Adrenal gland (tissue), 12 donors: Measurements from ENCODE around the gene CRAT. TPM values are rescaled to one million over a fixed set of nuclear protein-coding genes. Genes with fewer than 3 reads are reported as not detected.

Source experiments
- DNase-seq, 7 donors: peaks; one replicate each; pipeline ENCODE4 v3.0.0-alpha.2; 2019 to 2020
- H3K27ac ChIP-seq, 5 donors: fragments of 200-600 bp; sonication (generic) in 4 of 5; 1 replicate in 3 of 5; 2 replicates in 2 of 5; pipeline versions ENCODE4 v1.5.1 to v1.8.0; 2016 to 2020; ENCODE audit warnings: mild to moderate bottlenecking in 1 of 5
- H3K27me3 ChIP-seq: fragments of 200-600 bp; 2 replicates; pipeline ENCODE4 v1.8.0; 2021
- H3K36me3 ChIP-seq, 2 donors: fragments of 200-600 bp; replicated peaks in 1 of 2; 1 replicate in 1 of 2; 2 replicates in 1 of 2; pipeline versions ENCODE4 v1.5.1 to v1.8.0; 2018 to 2022
- H3K4me1 ChIP-seq, 2 donors: fragments of 200-600 bp; replicated peaks in 1 of 2; 1 replicate in 1 of 2; 2 replicates in 1 of 2; pipeline versions ENCODE4 v1.5.1 to v1.8.0; 2018 to 2021
- H3K4me3 ChIP-seq, 4 donors: fragments of 200-600 bp; sonication (generic) in 3 of 4; one replicate each; pipeline ENCODE4 v1.5.1; 2016 to 2018
- H3K9me3 ChIP-seq, 3 donors: fragments of 200-600 bp; sonication (generic) in 1 of 3; replicated peaks in 1 of 3; 1 replicate in 2 of 3; 2 replicates in 1 of 3; pipeline versions ENCODE4 v1.5.1 to v1.8.0; 2016 to 2021
- CTCF ChIP-seq, 6 experiments: fragments of 450-650 bp in 4 of 6; fragments of 200-600 bp in 2 of 6; sonication (generic) in 1 of 6; IDR thresholded peaks; 1 replicate in 5 of 6; 2 replicates in 1 of 6; pipeline versions ENCODE4 v1.5.1 to v1.8.0; 2016 to 2021; ENCODE audit warnings: antibody characterized with exemption in 6 of 6, mild to moderate bottlenecking in 2 of 6, moderate library complexity in 1 of 6
- POLR2A ChIP-seq, 2 donors: fragments of 450-650 bp; IDR thresholded peaks; one replicate each; pipeline ENCODE4 v1.6.1; 2017; ENCODE audit warnings: antibody characterized with exemption in 2 of 2, mild to moderate bottlenecking in 2 of 2, moderate library complexity in 1 of 2
- WGBS, 4 donors: extraction: QIAGEN DNeasy Blood & Tissue Kit in 2 of 4; methylation state at CpG; one replicate each; pipeline versions ENCODE4 v1.1.5 to v1.1.7; 2013 to 2017; 5-methylcytosine and 5-hydroxymethylcytosine counted together
- intact Hi-C, 2 donors: fragments of 100-400 bp; cut with DNase I; formaldehyde crosslinking; loops; one replicate each; pipeline versions ENCODE4 v1.14.1 to v1.15.0; 2022 to 2023
- polyA plus RNA-seq, 3 donors: library from polyadenylated mRNA; stranded (reverse); fragments of 200-250 nt in 2 of 3; fragments of 350-450 nt in 1 of 3; fragmentation: Illumina TruSeq in 1 of 3; extraction: RNeasy Lipid Tissue Mini Kit (QIAGEN cat#74804) in 1 of 3; gene quantifications; one replicate each; pipeline ENCODE4 v1.2.3, GENCODE V29; 2013 to 2014
- total RNA-seq, 9 donors: library from RNA; depleted of rRNA in 4 of 9; stranded (reverse); fragments of >200 nt in 4 of 9; fragments of 120-200 nt in 1 of 9; fragmentation: NEBNext Ultra II Directional in 1 of 9; extraction: Animal tissue kit (Norgen Biotek cat#: 25700) in 1 of 9; gene quantifications; one replicate each; pipeline versions ENCODE4 v1.1.0 to v1.2.4, GENCODE V29; 2013 to 2023
- donor health status: healthy with polysubstance abuse.
- donor health status: Bipolar disorder and iron deficiency.
- donor health status: DM: yes; HTN: yes; CAD: no.
- donor health status: DM: no; HTN: no; CAD: no.
- donor health status: DM: no; HTN: no; CAD: no.
- donor health status: DM: yes; HTN: yes; CAD: no.

The CRAT gene
- total and polyA plus RNA-seq, 12 donors: 26.8 to 144 (median 91.2) TPM

- 34 to 50% (median 42%) methylated on average over 3 of the region's 3 CpGs for WGBS, 4 donors
- H3K4me1 ChIP-seq: peaks cover 9 to 10% of the 10 kb centered on the region in 2 donors
- H3K9me3 ChIP-seq: no peaks in the 10 kb centered on the region
- H3K4me3 ChIP-seq: no peak overlapping the region
- H3K27me3 ChIP-seq: no peaks in the 10 kb centered on the region
- H3K36me3 ChIP-seq: peaks cover 0 to 10% of the 10 kb centered on the region in 2 donors
- intact Hi-C loops: no loop called here
- TF ChIP-seq CTCF (IDR thresholded peaks at IDR 0.05): no peak
- TF ChIP-seq POLR2A (IDR thresholded peaks at IDR 0.05): no peak
- H3K27ac ChIP-seq: no peak overlapping the region
- DNase-seq: no peak
Observed at GRCh38 chr9:129074106-129074505, 36.5 kb downstream of the CRAT start.

GRCh38 chr9:129073404-129073803 lies 37.2 kb downstream of the CRAT start:
- Histone ChIP-seq H3K36me3 (peaks cover 0 to 15% of the 10 kb centered on the region in 2 donors), H3K27me3 (no peaks in the 10 kb centered on the region), H3K27ac (no peak overlapping the region), H3K4me3 (no peak overlapping the region), H3K4me1 (peaks cover 15 to 17% of the 10 kb centered on the region in 2 donors), H3K9me3 (no peaks in the 10 kb centered on the region)
- DNase-seq: no peak
- intact Hi-C loops: no loop called here
- no peak for TF ChIP-seq CTCF (IDR thresholded peaks at IDR 0.05)
- TF ChIP-seq POLR2A (IDR thresholded peaks at IDR 0.05): no peak
- 82 to 89% (median 86%) methylated on average over 8 of the region's 8 CpGs for WGBS, 4 donors

GRCh38 chr9:129072171-129072570 lies 38.4 kb downstream of the CRAT start:
- WGBS, 4 donors: 16 to 62% (median 60%) methylated on average over 2 to 9 of the region's 9 CpGs

GRCh38 chr9:129071526-129072126 lies 39.0 kb downstream of the CRAT start:
- H3K4me1 ChIP-seq: peaks cover 15 to 18% of the 10 kb centered on the region in 2 donors
- 71 to 79% (median 76%) methylated on average over 9 to 10 of the region's 10 CpGs for WGBS, 4 donors
- peaks cover 0 to 31% of the 10 kb centered on the region in 2 donors for H3K36me3 ChIP-seq
- intact Hi-C loops: no loop called here
- DNase-seq: no peak
- H3K27me3 ChIP-seq: no peaks in the 10 kb centered on the region
- H3K4me3 ChIP-seq: no peak overlapping the region
- no peak overlapping the region for H3K27ac ChIP-seq
- no peak for TF ChIP-seq POLR2A (IDR thresholded peaks at IDR 0.05)
- TF ChIP-seq CTCF (IDR thresholded peaks at IDR 0.05): no peak
- no peaks in the 10 kb centered on the region for H3K9me3 ChIP-seq

More at GRCh38 chr9:129072171-129072570, 38.4 kb downstream of the CRAT start:
- Histone ChIP-seq H3K36me3 (peaks cover 0 to 28% of the 10 kb centered on the region in 2 donors), H3K27me3 (no peaks in the 10 kb centered on the region), H3K9me3 (no peaks in the 10 kb centered on the region), H3K4me1 (peaks cover 15 to 18% of the 10 kb centered on the region in 2 donors), H3K27ac (no peak overlapping the region), H3K4me3 (no peak overlapping the region)
- intact Hi-C loops: no loop called here
- DNase-seq: no peak
- TF ChIP-seq CTCF (IDR thresholded peaks at IDR 0.05): no peak
- no peak for TF ChIP-seq POLR2A (IDR thresholded peaks at IDR 0.05)
